ENCODE data around the gene COPS7A.

Gene COPS7A

DNA sequence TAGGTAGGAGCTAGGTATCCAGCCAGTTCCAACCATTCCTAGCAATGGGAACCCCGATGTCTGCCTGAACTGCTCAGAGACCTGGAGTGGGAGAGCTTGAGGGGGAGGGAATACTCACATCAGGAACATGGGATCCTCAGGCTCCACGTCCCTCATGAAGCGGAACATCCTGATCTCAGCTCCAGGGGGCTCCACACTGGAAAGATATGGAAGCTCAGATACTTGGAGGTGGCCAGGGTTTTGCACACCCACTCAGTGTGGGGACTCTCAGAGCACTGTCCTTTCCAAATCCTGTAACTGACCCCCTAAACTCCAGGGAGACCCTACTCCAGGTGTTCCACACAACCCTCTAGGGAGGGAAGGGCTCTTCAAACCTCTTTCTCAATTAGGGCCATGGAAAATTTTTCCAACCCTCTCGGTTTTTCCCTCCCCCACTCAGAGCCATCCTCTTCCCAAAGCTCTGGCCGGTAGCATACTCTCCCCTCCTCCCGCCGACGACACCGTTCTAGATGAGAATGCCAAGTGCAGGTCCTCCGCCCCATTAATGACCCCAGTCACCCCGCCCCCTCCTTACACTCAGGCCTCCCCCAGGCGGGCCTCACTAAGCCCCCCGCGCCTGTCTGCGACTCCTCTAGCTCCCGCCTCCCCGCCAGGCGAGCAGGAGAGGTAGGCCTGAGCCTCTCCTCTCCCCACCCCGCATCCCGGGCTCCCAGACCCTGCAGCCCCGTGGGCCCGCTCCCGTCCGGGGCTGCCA, 28.5 kb downstream of the COPS7A start:
- DNase-seq: no peak

DNA sequence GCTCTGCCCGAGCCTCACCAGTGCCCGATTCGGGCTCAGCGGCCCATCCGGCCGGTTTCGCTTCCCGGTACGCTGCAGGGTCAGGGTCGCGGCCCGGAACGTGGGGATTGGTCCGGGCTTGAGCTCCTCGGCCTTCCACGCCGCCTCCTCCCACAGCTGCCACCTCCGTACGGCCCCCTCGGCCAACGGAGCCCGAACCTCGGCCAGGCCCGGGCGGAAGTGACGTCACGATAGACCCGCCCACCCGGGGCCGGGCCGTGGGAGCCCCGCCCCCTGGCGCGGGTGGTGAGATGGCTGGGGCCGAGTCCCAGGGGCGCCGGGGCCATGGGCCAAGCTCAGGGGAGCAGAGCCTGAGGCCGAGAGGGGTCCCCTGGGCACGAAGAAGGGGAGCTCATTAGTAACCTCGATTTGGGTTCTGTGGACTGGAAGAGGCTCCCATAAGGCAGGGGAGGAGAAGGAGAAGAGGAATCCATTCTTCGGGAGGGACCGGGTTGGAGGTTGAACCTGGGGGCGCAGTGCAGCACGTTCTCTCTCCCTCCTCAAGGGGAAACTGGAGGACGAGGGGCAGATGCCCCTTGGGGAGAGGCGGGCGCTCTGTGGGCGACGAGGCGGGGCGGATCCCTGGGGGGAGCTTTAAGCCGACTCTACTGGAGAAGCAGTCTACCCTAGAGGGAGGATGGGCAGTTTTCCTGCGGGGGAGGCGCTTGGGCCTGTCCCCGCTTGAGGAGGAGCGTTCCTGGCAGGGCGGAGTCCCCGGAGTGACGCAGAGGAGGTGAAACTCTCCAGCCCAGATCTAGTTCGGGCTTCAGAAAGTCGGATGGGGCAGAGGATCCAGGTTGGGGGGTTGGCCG, 29.3 kb downstream of the COPS7A start, which contains the start of gene MLF2:
TSS of gene MLF2 (minus strand) at position 221 of the 851 bp plus-strand sequence. CDS start 807 bp downstream, outside the sequence.
- DNase-seq: peak; percentile 94

- no peak for DNase-seq
Observed at GRCh38 chr12:6753772-6754356, 30.0 kb downstream of the COPS7A start.

GRCh38 chr12:6754411-6754810, 30.6 kb downstream of the COPS7A start:
- DNase-seq: no peak

DNA sequence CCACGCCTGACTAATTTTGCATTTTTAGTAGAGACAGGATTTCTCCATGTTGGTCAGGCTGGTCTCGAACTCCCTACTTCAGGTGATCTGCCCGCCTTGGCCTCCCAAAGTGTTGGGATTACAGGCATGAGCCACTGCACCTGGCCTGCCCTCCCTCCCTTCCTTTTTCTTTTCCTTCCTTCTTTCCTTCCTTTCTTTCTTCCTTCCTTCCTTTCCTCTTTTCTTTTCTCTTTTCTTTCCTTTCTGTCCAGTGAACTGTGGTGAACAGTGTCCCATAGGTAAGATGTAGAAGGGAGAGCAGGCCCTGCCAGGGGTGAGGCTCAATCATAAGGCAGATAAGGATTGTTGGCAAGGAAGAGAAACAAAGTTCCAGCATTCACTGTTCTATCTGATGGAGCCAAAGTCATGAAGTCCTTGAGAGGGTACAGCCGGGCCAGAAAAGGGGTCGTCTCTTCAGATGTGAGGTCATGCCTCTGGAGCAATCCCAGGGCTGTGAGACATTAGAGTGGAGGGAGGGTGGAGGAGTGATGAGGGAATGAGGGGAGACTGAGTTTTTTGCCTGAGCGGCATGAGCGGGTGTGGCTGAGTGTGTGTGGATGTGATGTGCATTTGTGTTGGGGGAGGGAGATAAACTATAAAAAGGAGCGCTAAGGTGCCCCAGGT, 33.3 kb downstream of the COPS7A start:
- no peak for DNase-seq

DNA sequence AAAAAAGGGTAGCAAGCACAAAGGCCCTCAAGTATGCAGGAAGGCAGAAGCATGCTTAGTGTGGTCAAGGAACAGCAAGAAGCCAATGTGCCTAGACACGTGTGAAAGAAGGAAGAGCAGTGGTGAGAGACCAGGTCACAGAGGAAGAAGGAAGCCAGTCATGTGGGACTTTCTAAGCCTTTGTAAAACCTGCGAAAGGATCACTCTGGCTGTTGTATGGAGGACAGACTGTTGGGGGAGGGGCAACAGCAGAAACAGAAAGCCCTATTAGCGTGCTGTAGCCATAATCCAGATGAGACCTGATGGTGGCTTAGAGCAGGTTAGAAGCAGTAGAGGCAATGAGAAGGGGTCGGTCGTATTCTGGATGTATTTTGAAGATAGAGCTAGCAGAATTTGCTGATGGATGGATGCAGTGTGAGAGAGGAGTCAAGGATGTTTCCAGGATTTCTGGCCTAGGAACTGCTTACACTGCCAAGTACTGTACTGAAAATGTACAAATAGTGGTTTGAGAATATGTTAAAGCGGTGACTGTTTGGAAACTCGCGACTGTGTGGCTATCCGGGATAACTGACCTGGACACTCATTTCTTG, 34.8 kb downstream of the COPS7A start:
- DNase-seq: no peak

- DNase-seq: no peak
Observed at GRCh38 chr12:6759741-6760140, 35.9 kb downstream of the COPS7A start.

DNA sequence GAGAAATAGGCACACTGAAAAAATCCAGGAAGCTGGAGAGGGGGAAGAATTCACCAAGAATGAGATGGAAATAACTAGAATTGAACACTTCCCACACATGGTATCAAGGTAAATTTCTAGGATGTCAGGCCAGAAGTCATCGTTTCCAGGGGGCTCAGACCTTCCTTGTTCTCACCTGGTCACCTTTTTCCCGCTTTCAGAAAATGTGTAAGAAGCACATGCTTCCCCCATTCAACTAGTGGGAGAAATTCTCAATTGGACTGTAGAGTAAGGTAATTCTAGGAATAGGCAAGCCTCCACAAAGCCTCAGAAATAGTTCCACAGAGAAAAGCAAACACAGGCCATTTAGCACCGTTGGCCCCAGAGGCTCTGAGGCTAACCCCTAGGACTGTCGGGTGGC, 39.5 kb downstream of the COPS7A start:
- no peak for DNase-seq

GRCh38 chr12:6764011-6764828, 40.4 kb downstream of the COPS7A start:
- DNase-seq: no peak

GRCh38 chr12:6765048-6765633, 41.3 kb downstream of the COPS7A start:
- no peak for DNase-seq

DNA sequence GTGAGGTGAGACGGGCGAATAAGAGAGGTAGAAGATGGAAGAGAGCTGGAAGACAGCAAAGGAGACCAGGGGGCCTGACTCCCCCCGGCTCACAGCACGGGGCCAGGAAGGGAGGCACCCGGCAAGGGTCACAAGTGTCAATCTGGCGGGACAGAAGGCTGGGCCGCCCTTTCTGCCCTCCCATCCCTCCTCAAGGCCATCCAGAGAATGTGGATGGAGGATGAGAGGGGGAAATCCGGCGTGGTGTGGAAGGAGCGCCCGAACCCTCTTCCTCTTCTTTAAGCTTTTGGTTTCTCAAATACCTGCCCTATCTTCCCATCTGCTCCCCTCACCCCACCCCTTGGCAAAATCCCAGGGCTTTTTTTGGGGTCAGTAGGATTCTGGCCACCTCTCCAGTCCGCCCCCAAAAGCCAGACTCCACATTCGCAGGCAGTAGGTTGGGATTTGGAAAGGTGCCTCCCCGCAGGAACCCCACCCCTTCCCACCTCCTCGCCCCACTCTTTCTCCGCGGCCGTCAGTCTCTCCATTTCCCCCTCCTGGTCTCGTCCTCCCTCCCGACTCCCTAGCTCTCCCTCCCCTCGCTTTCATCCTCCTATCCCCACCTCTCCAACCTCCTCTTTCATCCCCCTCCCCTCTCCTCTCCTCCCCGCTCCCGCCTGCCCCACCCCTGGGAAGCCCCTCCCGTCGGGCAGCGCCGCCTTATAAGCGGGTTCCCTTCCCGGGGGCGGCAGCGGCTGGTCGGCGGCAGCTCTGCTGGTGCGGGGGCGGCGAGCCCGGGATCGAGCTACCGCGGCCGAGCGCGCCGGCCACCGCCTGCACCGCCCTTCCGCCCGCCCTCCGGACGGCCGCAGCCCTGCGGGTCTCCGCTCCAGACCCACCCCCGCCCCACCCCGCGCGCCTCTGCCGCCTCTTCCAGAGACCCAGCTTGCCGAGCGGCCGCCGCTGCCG, 42.1 kb downstream of the COPS7A start, which contains the start of gene PTMS:
TSS of gene PTMS (plus strand) at position 730 of the 948 bp plus-strand sequence. CDS start 343 bp downstream, outside the sequence.
- no peak for DNase-seq

DNA sequence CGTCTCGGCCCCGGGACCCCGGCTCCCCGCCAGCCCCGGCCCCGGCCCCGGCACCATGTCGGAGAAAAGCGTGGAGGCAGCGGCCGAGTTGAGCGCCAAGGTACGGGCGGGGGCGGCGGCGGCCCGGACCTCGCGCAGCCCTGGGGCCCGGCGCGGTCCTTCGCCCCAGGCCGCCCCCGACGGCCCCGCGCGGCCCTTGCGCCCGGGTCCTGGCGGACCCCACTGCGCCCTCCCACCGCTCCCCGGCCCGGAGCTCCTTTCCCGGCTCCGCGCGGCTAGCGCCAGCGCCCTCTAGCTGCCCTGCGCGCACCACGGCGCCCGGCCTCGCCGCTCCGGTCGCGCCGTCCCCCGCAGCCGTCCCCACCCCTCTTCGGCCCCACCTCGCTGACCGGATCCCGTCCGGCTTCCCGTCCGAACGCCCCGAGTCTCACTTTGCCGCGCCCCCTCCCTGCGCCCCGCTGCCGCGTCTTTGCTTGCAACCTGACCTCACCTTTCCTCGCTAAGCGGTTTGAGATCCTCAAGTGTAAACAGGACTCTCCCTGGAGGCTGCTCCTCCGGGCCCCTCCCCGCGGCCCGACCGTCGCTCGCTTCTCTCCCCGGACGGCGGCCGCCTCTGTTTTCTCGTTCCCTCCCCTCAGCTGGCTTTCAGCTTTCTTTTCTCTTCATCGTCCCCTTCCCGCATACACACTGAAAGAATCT, 43.0 kb downstream of the COPS7A start:
- DNase-seq: no peak

GRCh38 chr12:6767353-6768319, 43.8 kb downstream of the COPS7A start:
- no peak for DNase-seq

- DNase-seq: no peak
Observed at GRCh38 chr12:6768437-6768914, 44.6 kb downstream of the COPS7A start.

DNA sequence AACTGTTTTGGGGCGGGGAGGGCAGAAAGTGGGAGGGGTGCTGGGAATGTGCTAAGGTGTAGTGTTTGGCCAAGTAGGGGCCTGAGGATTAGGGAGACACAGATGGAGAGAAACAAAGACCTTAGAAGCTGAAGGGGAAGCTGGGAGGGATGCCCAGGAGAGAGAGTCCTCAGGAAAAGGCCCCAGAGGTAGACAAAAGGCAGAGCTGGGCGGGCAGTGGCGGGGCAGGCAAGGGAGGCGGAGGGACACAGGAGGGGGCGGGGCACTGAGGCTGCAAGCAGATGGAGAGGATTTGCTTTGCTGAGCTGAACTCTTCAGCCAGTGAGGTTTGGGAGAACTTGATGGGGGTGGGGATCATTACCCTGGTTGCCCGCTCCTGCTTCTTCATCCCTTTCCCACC, 45.1 kb downstream of the COPS7A start:
- DNase-seq: no peak

- DNase-seq: no peak
Observed at GRCh38 chr12:6769666-6770065, 45.8 kb downstream of the COPS7A start.

GRCh38 chr12:6770094-6770493, 46.2 kb downstream of the COPS7A start:
- DNase-seq: no peak

DNA sequence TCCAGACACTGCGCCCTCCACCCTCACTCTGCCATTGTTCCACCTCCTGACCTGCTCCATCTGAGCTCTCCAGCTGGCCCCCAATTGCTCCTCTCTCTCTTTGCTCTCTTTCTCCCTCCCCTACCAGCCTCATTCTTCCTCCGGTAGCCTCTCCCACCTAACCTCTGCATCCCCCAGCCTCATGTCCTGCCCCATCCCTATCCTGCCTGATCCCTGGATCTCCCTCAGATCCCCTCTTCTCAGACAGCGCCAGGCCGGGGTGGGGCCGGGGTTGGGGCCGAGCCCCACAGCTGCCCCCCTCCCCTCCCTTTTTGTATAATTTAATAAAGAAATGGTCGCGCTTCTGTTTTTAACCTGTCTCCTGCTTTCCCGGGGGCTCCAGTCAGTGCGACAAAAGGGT, 46.8 kb downstream of the COPS7A start:
- no peak for DNase-seq

Measured in cortex of kidney (tissue), 1 donor.